BLaER1 (cell line): Measurements from ENCODE around the gene RNU1-4.
"Not testable (repeated sequence)": the region's sequence is repeated elsewhere in the genome, so short reads cannot be mapped to it uniquely, and the experiment has no call there.

Experiments
- H3K27ac ChIP-seq: shearing (Covaris generic); formaldehyde crosslinking; 2 replicates; pipeline ENCODE4 v1.8.1; 2022
- H3K27me3 ChIP-seq: shearing (Covaris generic); formaldehyde crosslinking; 2 replicates; pipeline ENCODE4 v1.8.1; 2022
- H3K36me3 ChIP-seq: shearing (Covaris generic); formaldehyde crosslinking; 2 replicates; pipeline ENCODE4 v1.8.1; 2022
- H3K4me1 ChIP-seq: shearing (Covaris generic); formaldehyde crosslinking; 2 replicates; pipeline ENCODE4 v1.8.1; 2022
- H3K4me2 ChIP-seq: shearing (Covaris generic); formaldehyde crosslinking; 2 replicates; pipeline ENCODE4 v1.8.1; 2022
- H3K4me3 ChIP-seq: shearing (Covaris generic); formaldehyde crosslinking; 2 replicates; pipeline ENCODE4 v1.8.1; 2022
- H3K9ac ChIP-seq: shearing (Covaris generic); formaldehyde crosslinking; 2 replicates; pipeline ENCODE4 v1.8.1; 2022
- H3K9me3 ChIP-seq: shearing (Covaris generic); formaldehyde crosslinking; 2 replicates; pipeline ENCODE4 v1.8.1; 2022
- H4K20me1 ChIP-seq: shearing (Covaris generic); formaldehyde crosslinking; 2 replicates; pipeline ENCODE4 v1.8.1; 2022
- Cebpa-rat ChIP-seq: shearing (Covaris generic); IDR thresholded peaks from 2 replicates; pipeline ENCODE4 v1.8.1; 2022

The RNU1-4 gene

GRCh38 chr1:16716691-16717335, 23.5 kb upstream of the RNU1-4 start:
- Histone ChIP-seq H3K36me3 (no peaks in the 10 kb centered on the region), H3K9ac (peak overlapping the region; percentile 26; the same call in 1 of the 2 replicates), H4K20me1 (no peaks in the 10 kb centered on the region; the same call in 1 of the 2 replicates), H3K4me3 (no peak overlapping the region), H3K4me2 (no peak overlapping the region), H3K27me3 (peaks cover 16% of the 10 kb centered on the region; the same call in 1 of the 2 replicates), H3K9me3 (no peaks in the 10 kb centered on the region), H3K4me1 (peaks cover 12% of the 10 kb centered on the region), H3K27ac (no peak overlapping the region)
- no peak for TF ChIP-seq Cebpa-rat

GRCh38 chr1:16717336-16718098, 22.8 kb upstream of the RNU1-4 start:
- H3K9ac ChIP-seq = no peak overlapping the region
- peaks cover 12% of the 10 kb centered on the region for H3K4me1 ChIP-seq
- H3K27me3 ChIP-seq = peaks cover 16% of the 10 kb centered on the region; the same call in 1 of the 2 replicates
- no peaks in the 10 kb centered on the region; the same call in 1 of the 2 replicates for H4K20me1 ChIP-seq
- TF ChIP-seq Cebpa-rat = no peak
- no peak overlapping the region for H3K4me2 ChIP-seq
- no peak overlapping the region for H3K27ac ChIP-seq
- no peaks in the 10 kb centered on the region for H3K9me3 ChIP-seq
- H3K4me3 ChIP-seq = no peak overlapping the region
- no peaks in the 10 kb centered on the region for H3K36me3 ChIP-seq

- H4K20me1 ChIP-seq, H3K9me3 ChIP-seq, H3K36me3 ChIP-seq, H3K4me2 ChIP-seq, H3K9ac ChIP-seq, H3K27ac ChIP-seq, H3K4me3 ChIP-seq: not testable (repeated sequence)
- Histone ChIP-seq H3K27me3 (peaks cover 16% of the 10 kb centered on the region; the same call in 1 of the 2 replicates), H3K4me1 (peaks cover 12% of the 10 kb centered on the region)
These were observed 22.0 kb upstream of the RNU1-4 start for GRCh38 chr1:16718099-16718907.

DNA sequence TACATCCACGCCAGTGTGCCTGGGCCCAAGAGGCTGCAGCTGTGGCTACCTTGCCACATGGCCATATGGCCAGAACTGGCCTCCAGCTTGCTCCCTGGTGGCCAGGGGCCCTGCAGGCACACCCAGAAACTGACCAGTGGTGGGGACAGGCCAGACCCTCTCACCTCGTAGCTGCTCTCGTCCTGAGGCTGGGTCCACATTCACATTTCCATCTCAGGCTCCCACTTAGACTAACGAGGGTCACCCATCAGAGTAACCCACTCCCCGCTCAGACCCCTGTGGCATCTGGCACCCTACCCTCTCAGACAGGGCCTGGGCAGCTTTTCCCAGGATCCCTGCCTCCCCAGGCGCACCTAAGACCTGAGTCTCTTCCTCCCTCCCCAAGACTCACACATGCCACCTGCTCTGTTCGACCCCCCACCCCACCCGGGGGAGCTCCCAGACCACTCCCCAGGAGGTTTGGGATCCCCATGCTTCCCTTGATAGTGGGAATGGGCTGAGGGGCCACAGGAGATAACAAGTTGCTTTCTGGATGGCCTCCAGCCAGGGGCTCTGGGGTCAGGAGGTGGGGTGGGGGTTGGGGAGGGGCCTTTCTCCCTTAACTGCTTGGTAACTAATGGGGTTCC, 21.3 kb upstream of the RNU1-4 start:
- Histone ChIP-seq H3K36me3 (no peaks in the 10 kb centered on the region), H3K4me3 (no peak overlapping the region), H3K9ac (no peak overlapping the region), H3K9me3 (no peaks in the 10 kb centered on the region), H3K27ac (no peak overlapping the region), H4K20me1 (no peaks in the 10 kb centered on the region; the same call in 1 of the 2 replicates), H3K4me2 (no peak overlapping the region), H3K4me1 (peaks cover 12% of the 10 kb centered on the region), H3K27me3 (peaks cover 18% of the 10 kb centered on the region; the same call in 1 of the 2 replicates)
- no peak for TF ChIP-seq Cebpa-rat

DNA sequence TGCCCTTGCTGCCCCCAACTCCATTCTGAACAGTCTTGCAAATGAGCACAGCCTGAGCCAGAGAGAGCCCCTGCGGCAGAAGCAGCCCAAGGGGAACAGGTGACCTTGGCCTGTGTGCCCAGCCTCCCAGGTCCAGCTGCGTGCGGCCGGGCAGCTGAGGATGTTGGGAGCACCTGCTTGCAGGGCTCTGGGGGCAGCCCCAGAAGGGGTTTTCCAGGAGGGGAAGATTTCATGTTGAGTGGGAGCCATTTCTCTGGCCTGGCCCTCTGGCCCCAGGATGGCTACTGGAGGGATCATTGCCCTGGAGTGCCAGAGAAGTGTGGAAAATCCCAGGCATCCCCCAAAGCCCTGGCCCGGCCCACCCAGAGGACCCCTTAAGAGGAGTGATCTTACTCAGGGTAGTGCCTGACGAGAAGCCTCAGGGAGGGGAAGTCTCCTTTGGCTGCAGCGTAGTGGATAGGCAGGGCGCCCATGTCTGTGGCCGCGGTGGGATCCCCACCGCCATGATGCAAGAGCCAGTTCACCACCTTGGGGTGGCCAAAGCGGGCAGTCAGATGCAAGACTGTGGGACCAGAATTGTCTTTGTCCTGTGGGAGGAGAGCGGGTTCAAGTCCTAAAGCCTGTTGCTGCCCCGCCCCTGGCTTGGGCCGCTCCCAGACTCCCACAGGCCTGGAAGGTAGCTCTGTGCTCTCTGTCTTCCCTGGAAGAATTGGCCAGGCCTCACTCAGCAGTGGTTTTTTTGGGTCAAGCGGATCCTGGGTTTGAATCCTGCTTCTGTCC, 20.6 kb upstream of the RNU1-4 start:
- Histone ChIP-seq H3K27me3 (peaks cover 25% of the 10 kb centered on the region), H3K9me3 (no peaks in the 10 kb centered on the region), H4K20me1 (no peaks in the 10 kb centered on the region; the same call in 1 of the 2 replicates), H3K4me3 (no peak overlapping the region), H3K4me1 (peaks cover 12% of the 10 kb centered on the region), H3K9ac (no peak overlapping the region), H3K36me3 (no peaks in the 10 kb centered on the region), H3K27ac (no peak overlapping the region), H3K4me2 (no peak overlapping the region)
- TF ChIP-seq Cebpa-rat = no peak

DNA sequence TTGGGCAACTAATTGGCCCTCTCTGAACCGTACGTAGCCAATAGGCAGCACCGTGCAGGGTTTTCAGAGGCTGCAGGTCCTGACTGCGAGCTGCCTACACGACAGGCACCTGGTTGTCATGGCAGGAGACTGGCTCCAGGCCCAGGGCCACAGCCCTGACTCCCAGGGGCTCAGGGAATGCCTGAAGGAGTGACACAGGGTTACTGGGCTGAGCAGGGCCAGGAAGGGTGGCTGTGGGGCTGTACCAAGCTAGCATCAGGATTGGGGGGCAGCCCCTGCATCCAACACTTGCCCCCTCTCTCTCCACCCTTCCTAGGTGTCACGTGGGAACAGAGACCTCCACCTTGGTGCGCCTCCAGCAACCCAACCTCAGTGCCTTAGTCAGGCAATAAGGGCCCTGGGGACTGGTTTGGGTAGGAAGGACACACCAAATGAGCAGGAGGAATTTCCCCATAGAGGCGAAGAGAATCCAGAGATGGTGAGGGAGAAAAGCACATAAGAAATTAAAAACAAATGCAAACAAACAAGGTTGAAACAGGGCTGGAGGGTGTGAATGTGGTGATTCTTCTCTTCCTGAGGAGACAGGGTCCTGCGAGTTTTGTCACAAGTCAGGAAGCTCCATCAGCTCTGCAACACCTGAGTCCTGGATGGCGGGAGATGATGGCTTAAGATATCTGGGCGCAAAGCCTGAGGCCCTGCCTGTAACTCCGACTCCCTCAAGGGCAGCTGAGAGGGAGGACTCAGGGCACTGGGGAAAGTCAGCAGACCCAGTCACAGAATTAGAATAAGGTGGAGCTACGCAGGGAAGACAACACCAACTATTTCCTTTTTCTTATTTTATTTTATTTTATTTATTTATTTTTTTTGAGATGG, 19.7 kb upstream of the RNU1-4 start:
- Histone ChIP-seq H3K27me3 (peaks cover 33% of the 10 kb centered on the region), H3K27ac (no peak overlapping the region), H3K9me3 (no peaks in the 10 kb centered on the region), H4K20me1 (no peaks in the 10 kb centered on the region; the same call in 1 of the 2 replicates), H3K9ac (no peak overlapping the region), H3K4me1 (peaks cover 12% of the 10 kb centered on the region), H3K4me2 (peak overlapping the region; percentile 27), H3K36me3 (no peaks in the 10 kb centered on the region), H3K4me3 (no peak overlapping the region)
- no peak for TF ChIP-seq Cebpa-rat

GRCh38 chr1:16721871-16722641, 18.3 kb upstream of the RNU1-4 start:
- peaks cover 12% of the 10 kb centered on the region for H3K4me1 ChIP-seq
- peaks cover 38% of the 10 kb centered on the region for H3K27me3 ChIP-seq
- no peak for TF ChIP-seq Cebpa-rat
- no peak overlapping the region for H3K9ac ChIP-seq
- H3K36me3 ChIP-seq = no peaks in the 10 kb centered on the region
- no peaks in the 10 kb centered on the region; the same call in 1 of the 2 replicates for H4K20me1 ChIP-seq
- no peak overlapping the region for H3K4me2 ChIP-seq
- H3K9me3 ChIP-seq = no peaks in the 10 kb centered on the region
- no peak overlapping the region for H3K4me3 ChIP-seq
- H3K27ac ChIP-seq = no peak overlapping the region
